Measurements from ENCODE around the gene KRTAP12-4.
"Not testable (repeated sequence)": the region's sequence is repeated elsewhere in the genome, so short reads cannot be mapped to it uniquely, and the experiment has no call there.

KRTAP12-4 gene

DNA sequence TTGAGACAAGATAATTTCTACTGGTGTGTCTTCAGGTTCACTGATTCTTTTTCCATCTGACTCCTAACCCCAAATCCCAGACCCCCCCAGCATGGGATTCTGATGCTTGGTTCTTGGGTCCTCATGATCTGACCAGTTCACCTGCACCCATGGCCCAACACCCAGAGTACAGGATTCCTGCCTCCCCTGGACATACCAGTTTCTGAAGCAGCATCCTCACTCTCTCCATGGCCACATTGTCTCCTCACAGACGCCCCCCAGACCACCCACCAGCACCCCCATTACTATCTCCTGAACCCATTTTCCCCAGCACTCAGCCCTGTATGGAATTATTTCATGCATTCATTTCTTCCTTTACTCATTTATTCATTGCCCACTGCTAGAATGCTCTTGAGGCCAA is 2.4 kb upstream of the KRTAP12-4 start:
- no peak for DNase-seq (ENCODE audit: low spot score)

DNA sequence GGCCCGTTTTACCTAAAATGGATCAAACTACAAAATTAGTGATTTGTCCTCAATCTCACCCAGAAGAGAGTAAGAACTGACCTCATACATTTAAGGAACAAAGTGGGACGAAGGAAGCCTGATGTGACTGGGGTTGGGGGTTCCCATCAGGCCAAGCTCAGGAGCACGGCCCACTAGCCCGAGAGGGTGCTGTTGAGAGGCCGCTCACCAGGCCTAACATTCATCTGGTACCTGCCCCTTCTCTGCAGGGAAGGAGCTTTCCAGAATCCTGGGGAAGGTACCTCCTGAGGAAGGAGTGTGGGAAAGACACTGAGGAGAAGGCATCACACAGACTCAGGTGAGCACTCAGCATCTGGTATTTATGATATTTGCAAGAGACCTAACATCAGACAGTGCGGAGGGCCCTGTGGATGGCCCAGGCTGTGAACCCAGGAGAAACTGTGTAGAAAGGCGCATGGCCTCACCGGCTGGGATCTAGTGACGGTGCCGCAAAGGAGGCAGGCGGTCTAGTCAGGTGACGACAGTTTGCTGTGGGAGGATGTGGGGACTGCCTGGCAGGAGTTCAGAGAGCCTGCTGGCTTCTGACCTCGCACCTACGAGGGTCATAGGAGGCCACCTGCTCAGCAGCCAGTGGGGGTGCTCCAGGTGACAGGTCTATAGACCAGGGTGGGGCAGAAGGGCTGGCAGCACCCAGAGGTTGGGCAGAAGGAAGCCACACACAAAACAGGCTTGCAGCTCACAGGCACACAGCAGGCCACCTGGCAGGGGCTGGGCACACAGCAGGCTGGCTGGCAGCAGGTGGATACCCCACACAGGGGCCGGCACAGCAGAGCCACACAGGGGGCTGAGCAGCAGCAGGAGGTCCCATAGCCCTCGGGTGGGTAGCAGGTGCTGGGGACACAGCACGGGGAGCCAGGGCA is 543 bp downstream of the KRTAP12-4 start:
- no peak for DNase-seq (ENCODE audit: low spot score)

DNA sequence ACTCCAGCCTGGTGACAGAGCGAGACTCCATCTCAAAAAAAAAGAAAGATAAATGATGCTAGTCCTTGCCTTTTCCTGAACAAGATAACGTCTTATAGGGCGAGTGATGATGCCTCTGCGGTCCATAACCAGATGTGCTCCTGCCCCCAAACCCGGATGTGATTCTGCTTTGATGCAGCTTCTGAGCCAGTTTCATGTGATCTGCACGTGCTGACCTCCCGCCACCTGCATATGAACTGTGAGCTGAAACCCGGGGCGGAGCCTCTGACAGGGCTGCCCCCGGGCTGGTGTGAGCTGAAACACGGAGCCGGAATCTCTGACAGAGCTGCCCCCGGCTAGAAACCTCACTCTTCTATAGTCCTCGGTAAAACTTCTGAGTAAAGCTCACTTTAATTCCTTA is 1.3 kb downstream of the KRTAP12-4 start:
- no peak for DNase-seq (ENCODE audit: low spot score)

DNA sequence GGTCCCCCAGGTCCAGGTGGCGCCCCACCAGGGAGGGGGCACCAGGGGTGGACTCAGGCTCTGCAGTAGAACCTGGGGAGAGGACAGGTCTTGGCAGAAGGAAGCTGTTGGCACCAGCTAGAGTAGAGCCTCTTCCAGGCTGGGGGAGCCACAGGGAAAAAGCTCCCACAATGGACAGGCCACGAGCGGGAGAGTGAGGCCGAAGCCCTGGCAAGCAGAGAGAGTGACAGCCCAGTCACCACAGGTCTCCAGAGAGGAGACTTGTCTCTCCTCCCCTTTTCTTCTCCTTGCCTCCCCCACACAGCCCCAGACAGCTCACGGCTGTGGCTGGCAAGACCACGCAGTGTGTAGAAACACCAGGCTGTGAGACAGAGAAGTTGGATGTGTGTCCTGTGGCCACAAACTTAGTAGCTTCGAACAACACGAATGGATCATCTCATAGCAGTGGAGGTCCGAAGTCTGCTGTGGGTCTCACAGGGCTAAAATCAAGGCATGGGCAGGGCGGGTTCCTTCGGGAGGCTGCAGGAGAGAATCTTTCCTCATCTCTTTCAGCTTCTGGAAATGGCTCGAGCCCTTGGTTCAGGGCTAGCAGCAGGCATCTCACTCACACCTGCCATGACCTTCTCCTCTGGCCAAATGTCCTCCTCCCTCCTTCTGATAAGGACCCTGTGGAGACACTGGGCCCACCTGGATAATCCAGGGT is 3.3 kb downstream of the KRTAP12-4 start:
- DNase-seq (ENCODE audit: low spot score) = no peak

DNA sequence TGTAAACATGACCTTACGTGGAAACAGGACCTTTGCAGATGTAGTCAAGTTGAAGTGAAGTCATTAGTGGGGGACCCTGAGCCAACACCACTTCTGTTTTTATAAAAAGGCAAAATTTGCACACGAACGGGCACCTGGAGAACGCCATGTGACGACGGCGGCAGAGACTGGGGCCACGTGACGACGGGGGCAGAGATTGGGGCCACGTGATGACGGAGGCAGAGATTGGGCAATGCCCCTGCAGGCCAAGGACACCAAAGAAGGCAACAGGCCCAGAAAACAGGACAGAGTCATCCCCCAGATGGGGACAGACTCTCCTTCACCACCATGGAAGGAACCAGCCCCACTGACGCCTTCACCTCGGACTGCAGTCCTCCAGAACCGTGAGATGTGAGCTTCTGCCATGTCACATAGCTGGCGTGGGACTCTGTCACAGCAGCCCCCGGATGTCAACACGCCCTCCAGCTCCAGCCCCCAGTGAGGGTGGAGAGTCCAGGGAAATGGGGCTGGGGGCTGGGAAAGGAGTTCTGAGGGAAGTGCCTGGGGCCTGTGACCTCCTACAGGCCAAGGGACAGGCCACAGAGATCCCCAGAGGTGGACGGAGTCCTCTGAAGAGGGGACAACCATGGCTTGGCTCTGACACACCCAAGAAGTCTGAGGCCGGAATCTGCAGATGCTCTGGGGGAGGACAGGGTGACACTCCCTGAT is 4.0 kb downstream of the KRTAP12-4 start:
- DNase-seq (ENCODE audit: low spot score) = no peak

DNA sequence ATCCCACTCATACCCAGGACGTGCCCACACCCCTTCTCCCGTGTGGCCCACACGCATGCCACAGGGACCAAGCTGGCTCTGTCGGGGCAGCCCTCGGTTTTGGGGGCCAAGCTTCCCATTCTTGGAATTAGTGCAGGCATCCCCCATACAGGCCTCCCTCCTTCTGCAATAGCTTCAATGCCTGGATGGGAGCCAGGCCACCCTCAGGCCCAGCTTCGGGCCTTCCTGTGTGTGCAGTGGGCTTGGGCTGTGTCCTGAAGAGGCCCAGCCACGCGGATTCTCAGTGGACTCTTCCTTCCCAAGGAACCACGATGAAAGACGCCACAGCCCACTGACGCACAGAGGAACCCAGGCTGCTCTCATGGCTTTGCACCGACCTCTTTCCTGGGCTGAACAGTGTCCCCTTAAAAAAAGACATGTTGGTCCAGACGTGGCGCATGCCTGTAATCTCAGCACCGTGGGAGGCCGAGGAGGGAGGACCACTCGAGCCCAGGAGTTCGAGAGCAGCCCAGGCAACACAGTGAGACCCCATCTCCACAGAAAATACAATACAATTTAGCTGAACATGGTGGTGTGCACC is 4.8 kb downstream of the KRTAP12-4 start:
- no peak for DNase-seq (ENCODE audit: low spot score)

DNA sequence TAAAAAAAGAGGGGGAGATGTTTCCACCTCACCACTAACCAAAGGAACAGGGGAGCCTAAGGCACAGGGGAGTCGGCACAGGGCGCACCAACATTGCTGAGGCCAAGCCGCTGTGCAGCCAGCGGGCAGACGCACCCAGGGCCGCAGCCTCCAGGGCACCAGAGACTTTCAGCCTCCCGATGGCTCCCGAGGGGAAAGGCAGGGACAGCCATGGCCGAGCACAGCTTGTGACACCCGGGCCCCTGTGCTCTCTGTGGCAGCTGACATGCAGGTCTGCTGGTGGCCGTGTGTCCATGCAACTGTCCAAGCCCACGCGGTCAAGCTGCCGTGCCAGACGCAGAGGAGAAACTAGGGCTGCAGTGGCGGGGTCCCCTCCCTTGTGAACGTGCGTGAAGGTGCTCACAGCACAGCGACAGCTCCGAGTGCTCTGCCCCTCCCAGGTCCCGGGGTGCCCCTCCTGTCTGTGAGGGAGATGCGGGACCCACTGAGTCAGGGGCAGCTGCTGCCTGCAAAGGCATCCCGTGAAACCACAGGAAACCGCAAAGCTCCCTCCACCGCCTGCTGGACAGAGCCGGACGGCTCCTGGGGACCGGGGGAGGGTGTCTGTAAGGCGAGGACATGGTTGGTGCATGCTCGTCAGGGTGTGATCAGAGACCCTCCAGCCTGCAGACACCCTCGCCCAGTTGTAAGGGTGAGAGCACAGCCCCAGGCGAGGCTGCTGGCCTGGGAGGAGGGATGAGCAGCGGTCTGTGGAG is 5.7 kb downstream of the KRTAP12-4 start:
- no peak for DNase-seq (ENCODE audit: low spot score)

DNA sequence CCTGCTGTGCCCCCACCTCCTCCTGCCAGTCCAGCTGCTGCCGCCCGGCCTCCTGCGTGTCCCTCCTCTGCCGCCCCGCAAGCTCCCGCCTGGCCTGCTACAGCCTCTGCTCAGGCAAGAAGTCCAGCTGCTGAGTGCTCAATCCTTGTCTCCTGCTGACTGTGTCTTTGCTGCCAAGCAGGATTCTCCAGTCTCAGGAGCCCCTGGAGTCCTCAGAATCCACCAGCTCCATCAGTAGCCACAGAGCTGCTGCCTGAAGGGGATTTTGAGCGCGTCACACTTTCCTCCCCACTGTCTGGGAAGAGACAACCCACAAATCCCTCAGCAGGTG is 7.3 kb downstream of the KRTAP12-4 start:
- DNase-seq (ENCODE audit: low spot score) = no peak

DNA sequence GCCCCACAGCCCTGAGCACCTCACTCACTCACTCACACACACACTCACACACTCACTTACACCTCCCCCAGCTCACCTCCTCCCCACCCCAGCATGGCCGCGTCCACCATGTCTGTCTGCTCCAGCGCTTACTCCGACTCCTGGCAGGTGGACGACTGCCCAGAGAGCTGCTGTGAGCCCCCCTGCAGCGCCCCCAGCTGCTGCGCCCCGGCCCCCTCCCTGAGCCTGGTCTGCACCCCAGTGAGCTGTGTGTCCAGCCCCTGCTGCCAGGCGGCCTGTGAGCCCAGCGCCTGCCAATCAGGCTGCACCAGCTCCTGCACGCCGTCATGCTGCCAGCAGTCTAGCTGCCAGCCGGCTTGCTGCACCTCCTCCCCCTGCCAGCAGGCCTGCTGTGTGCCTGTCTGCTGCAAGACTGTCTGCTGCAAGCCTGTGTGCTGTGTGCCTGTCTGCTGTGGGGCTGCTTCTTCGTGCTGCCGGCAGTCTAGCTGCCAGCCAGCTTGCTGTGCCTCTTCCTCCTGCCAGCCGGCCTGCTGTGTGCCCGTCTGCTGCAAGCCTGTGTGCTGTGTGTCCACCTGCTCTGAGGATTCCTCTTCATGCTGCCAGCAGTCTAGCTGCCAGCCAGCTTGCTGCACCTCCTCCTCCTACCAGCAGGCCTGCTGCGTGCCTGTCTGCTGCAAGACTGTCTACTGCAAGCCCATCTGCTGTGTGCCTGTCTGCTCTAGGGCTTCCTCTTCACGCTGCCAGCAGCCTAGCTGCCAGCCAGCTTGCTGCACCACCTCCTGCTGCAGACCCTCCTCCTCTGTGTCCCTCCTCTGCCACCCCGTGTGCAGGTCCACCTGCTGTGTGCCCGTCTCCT is 7.9 kb downstream of the KRTAP12-4 start, which contains the start of gene KRTAP10-11:
TSS of gene KRTAP10-11 (plus strand) at position 49 of the 856 bp plus-strand sequence. CDS start at position 94, 45 bp downstream.
- DNase-seq (ENCODE audit: low spot score) = not testable (repeated sequence)

DNA sequence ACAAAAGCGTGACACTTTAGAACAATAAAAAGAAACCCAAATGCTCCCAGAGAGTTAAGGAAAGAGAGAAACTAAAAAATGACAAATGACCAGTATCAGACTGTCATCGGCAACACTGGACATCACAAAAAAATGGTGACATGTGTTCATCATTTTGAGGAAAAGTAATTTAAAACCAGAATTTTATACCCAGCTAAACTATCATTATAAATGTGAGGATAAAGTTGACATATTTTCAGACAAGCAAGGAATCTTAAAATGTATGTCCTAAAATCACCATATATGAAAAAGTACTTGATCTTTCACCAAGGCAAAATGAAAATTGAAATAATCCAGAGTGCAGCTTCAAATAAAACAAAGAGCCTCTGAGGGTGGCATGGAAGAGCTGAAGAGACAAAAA is 9.6 kb downstream of the KRTAP12-4 start:
- DNase-seq (ENCODE audit: low spot score) = no peak

DNA sequence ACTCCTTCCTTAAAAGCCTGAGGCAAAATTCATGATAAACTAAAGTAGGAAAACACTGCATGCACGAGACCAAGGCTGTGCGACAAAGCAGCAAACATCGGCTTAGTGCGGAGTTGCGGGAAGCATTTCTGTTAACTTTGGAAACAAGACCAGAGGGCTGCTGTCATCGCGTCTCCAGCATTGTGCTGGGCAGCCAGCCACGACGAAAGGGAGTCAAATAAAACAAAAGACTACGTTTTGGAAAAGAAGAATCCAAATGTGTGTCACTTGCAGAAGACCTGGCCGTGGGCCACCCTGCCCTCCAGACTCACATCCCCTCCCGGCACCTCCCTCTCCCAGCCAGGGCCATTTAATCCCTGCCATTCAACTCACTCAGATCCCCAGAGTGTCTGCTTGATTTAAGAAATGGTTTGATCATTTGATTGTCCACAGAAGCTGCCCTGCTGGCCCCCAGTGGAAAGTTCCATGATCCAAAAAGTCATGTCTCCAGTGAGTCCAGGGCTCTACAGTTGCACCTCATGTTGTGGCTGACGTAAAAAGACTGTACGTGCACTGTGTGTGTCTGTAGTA is 10.6 kb downstream of the KRTAP12-4 start:
- no peak for DNase-seq (ENCODE audit: low spot score)

DNA sequence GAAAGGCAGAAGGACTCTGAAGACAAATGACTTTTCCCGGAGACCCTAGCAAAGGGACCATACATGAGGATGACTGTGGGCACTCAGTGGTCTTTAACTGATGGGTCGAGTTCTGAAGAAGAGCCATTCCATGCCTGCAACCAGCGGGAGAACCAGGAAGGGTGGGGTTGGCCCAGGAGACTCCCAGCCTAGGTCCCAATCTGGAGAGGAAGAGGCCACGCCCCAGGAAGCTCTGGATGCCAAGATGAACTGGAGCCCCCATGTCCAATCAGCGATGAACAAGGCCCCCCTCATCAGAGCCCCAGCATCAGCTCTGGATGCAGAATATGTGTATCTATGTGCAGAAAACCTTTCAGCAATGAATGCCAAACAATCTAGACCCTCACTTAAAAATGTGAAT is 13.7 kb downstream of the KRTAP12-4 start:
- no peak for DNase-seq (ENCODE audit: low spot score)

DNA sequence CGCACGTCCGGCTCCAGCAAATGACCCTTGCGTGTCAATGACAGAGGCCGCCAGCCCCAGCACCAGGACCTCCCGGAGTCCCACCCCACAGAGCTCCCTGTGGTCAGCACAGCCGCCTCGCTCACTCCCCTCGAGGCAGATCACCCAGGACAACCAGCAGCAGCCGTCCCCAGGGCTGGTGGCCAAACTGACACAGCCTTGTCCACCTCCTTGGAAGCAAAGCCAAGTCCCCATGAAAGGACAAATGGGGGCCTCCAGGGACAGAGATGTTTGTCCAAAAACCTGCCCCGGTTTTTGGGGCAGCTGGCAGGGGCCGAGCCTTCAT is 15.2 kb downstream of the KRTAP12-4 start:
- DNase-seq (ENCODE audit: low spot score) = no peak

DNA sequence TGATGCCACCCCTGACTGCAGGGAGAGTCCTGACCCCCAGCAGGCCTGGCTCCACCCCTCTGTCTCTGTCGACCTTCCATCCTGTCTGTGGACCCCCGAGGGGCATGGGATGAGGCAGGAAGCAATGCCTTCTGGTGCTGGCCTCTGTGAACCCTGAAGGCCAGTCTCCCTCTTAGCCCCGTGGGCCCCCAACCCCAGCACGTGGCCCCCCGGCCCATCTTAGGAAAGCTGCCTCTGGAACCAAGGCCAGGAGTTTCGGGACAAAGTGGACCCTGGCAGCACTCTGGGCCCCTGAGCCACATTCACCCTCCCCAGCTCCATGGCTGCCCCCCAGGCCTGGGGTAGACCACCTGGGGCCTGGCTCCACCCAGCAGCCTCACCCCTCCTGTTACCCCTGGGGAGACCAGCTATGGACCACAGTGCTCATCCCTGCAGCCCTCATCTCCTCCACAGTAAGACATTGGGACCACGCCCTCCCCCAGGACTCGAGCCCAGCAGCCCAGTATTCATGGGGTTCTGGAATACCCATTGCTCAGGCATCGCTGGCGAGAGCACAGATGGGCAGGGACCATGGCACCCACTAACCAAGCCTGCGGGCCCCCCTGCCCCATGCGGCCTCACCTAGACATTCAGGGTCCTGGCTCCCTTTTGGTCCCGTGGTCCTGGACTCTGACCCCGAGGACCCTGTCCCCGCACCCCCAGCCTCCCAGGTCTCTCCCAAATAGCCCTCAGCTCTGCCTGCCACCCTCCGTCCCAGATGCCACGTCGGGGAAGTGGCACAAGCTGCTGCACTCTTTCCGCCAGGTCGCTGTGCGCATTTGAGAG is 15.7 kb downstream of the KRTAP12-4 start:
- DNase-seq (ENCODE audit: low spot score) = not testable (repeated sequence)

DNA sequence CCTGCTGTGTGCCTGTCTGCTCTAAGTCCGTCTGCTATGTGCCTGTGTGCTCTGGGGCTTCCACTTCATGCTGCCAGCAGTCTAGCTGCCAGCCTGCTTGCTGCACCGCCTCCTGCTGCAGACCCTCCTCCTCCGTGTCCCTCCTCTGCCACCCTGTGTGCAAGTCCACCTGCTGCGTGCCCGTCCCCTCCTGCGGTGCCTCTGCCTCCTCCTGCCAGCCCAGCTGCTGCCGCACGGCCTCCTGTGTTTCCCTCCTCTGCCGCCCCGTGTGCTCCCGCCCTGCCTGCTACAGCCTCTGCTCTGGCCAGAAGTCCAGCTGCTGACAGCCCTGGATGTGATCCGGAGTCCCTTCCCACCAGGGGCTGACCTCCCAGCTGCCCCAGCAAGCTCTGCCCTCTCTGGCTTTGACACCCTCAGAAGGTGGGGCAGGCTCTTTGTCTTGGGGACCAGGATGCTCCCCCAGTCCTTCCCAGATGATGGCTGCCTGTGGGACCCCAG is 16.6 kb downstream of the KRTAP12-4 start:
- not testable (repeated sequence) for DNase-seq (ENCODE audit: low spot score)

DNA sequence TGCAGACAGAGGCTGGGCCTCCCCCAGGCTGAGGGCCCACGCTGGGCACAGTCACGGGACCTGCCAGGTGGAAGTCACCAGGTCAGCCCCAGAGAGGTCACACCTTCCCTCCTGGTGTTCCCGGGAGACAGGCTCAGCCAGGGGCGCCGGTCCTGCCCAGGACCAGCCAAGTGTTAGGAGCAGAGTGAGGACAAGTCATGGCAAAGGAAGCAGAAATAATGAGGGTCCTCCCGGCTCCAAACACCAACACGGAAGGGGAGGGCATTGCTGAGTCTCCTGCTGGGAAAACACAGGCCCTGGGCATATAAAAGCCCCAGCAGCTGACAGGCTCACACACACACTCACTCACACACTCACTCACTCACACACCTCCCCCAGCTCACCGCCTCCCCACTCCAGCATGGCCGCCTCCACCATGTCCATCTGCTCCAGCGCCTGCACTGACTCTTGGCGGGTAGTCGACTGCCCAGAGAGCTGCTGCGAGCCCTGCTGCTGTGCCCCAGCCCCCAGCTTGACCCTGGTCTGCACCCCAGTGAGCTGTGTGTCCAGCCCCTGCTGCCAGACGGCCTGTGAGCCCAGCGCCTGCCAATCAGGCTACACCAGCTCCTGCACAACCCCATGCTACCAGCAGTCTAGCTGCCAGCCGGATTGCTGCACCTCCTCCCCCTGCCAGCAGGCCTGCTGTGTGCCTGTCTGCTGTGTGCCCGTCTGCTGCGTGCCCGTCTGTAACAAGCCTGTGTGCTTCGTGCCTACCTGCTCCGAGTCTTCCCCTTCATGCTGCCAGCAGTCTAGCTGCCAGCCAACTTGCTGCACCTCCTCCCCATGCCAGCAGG is 17.2 kb downstream of the KRTAP12-4 start, which contains the start of gene KRTAP10-10:
TSS of gene KRTAP10-10 (plus strand) at position 339 of the 833 bp plus-strand sequence. CDS start at position 401, 62 bp downstream.
- no peak for DNase-seq (ENCODE audit: low spot score)

DNA sequence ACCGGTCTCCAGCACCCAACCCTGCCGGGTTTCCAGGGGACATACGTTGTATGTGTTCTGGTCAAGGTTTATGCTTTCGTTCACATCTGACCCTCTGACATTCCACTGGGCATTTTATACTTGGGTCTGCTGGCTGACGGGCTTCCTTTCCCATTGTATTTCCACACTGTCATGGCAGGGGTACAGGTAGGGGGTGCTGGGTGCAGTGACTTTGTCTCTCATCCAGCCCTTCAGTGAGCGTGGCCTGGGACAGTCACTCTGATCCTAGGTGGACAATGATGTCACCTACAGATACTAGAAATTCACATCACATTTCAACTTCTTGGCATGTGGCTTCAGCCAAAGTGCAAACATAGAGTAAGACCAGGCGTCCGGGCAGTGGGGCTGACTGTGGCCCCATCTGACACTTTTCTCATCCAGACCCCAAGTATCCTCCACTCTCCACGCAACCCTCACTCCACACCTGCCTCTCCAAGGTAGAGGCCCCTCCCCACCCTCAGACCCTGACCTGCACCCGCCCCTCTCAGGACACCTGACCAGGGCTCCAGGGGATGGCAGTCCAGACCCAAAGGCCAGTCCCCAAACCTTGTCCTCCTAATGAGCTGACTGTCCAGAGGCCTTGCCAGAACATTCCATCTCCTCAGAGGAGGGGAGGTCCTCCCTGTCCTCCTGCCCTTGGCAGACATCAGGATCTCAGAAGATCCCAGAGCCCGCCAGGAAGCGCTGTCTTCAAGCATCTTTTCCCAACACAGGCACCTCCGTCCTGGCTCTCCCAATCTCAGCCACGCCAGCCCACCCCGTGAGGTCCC is 18.0 kb downstream of the KRTAP12-4 start:
- no peak for DNase-seq (ENCODE audit: low spot score)
